Endothelial cell of umbilical vein (primary cell): Measurements from ENCODE around the gene ERO1A. TPM values are rescaled to one million over a fixed set of nuclear protein-coding genes. Genes with fewer than 3 reads are reported as not detected.

Experiments used
- BruUV-seq: library from RNA; stranded (reverse); fragments of 400-500 nt; replicated peaks from 2 replicates; lab custom pipeline; 2021; lab: Mats Ljungman, UMichigan
- CTCF ChIA-PET: fragments of 300-600, 350-600 bp; sonication (Branson Sonifier 250); formaldehyde crosslinking; loops from one replicate; lab custom pipeline; 2021; ENCODE audit warnings: antibody characterized with exemption, inconsistent platforms; lab: Charles Lee
- POLR2A ChIA-PET: fragments of 300-600, 350-600 bp; sonication (Branson Sonifier 250); formaldehyde crosslinking; loops from one replicate; lab custom pipeline; 2021; ENCODE audit warnings: antibody characterized with exemption, inconsistent platforms; lab: Charles Lee
- DNase-seq: peaks from one replicate; pipeline ENCODE4 v3.0.0-alpha.2; 2011; ENCODE audit warnings: low read depth, low spot score
- FAIRE-seq: peaks from 2 replicates; lab custom pipeline; 2011; peaks lifted over from hg19 to GRCh38; lab: Jason Lieb, UNC
- H2AFZ ChIP-seq: 2 replicates; pipeline ENCODE4 v1.6.0; 2012; ENCODE audit warnings: low read depth, low read length, control low read depth, inconsistent platforms
- H3K27ac ChIP-seq: 2 replicates; pipeline ENCODE4 v1.5.1; 2011; ENCODE audit warnings: low read depth, mild to moderate bottlenecking, control low read depth, low read length, moderate library complexity; ENCODE audit not compliant: insufficient read depth
- H3K27me3 ChIP-seq, 2 experiments: 2 replicates each; pipeline versions ENCODE4 v1.6.0 to v1.6.1; 2011; ENCODE audit warnings: low read length in 2 of 2, mixed read lengths in 1 of 2; ENCODE audit not compliant: control insufficient read depth in 2 of 2, insufficient read depth in 2 of 2
- H3K36me3 ChIP-seq, 2 experiments: 2 replicates in 1 of 2; 3 replicates in 1 of 2; pipeline ENCODE4 v1.5.1; 2011; ENCODE audit warnings: low read length in 2 of 2, mild to moderate bottlenecking in 1 of 2, moderate library complexity in 1 of 2; ENCODE audit not compliant: control insufficient read depth in 2 of 2, insufficient read depth in 2 of 2; ENCODE audit errors: extremely low read depth in 1 of 2
- H3K4me1 ChIP-seq: 3 replicates; pipeline ENCODE4 v1.5.1; 2011; ENCODE audit warnings: mild to moderate bottlenecking, low read length; ENCODE audit not compliant: control insufficient read depth, insufficient read depth; ENCODE audit errors: extremely low read depth
- H3K4me2 ChIP-seq: 2 replicates; pipeline ENCODE4 v1.6.1; 2011; ENCODE audit warnings: low read length, control low read depth, mixed read lengths; ENCODE audit not compliant: insufficient read depth
- H3K4me3 ChIP-seq, 3 experiments: fragments of 200-600 bp in 1 of 3; sonication (generic), shearing (Covaris generic) in 1 of 3; replicated peaks in 1 of 3; 2 replicates each; pipeline ENCODE4 v1.5.1; 2011 to 2016; ENCODE audit warnings: control low read depth in 3 of 3, low read length in 3 of 3, mild to moderate bottlenecking in 2 of 3, inconsistent platforms in 1 of 3, low read depth in 1 of 3, moderate library complexity in 1 of 3; ENCODE audit not compliant: insufficient read depth in 1 of 3
- H3K79me2 ChIP-seq: 2 replicates; pipeline ENCODE4 v1.6.0; 2012; ENCODE audit warnings: low read length, inconsistent platforms; ENCODE audit not compliant: control insufficient read depth, insufficient read depth
- H3K9ac ChIP-seq: replicated peaks from 2 replicates; pipeline ENCODE3; 2011; ENCODE audit warnings: low read length, control low read depth; ENCODE audit not compliant: insufficient read depth; ENCODE audit errors: extremely low read depth
- H3K9me1 ChIP-seq: replicated peaks from 3 replicates; pipeline ENCODE4 v1.6.0; 2011; ENCODE audit warnings: mild to moderate bottlenecking, low read length; ENCODE audit not compliant: control insufficient read depth, insufficient read depth; ENCODE audit errors: extremely low read depth
- H3K9me3 ChIP-seq: replicated peaks from 2 replicates; pipeline ENCODE4 v1.5.1; 2012; ENCODE audit warnings: low read length, inconsistent platforms; ENCODE audit not compliant: control insufficient read depth, insufficient read depth
- H4K20me1 ChIP-seq: replicated peaks from 2 replicates; pipeline ENCODE3; 2011; ENCODE audit warnings: mild to moderate bottlenecking, low read length; ENCODE audit not compliant: control insufficient read depth, insufficient read depth; ENCODE audit errors: extremely low read depth
- CTCF ChIP-seq, 2 donors: IDR thresholded peaks; 1 replicate in 1 of 2; 2 replicates in 1 of 2; pipeline ENCODE4 v1.5.1; 2011; ENCODE audit warnings: low read length in 2 of 2, mild to moderate bottlenecking in 2 of 2, moderate library complexity in 2 of 2, control low read depth in 1 of 2, inconsistent platforms in 1 of 2, low read depth in 1 of 2; ENCODE audit not compliant: insufficient read depth in 1 of 2; ENCODE audit errors: extremely low read depth in 1 of 2
- EZH2 ChIP-seq: IDR thresholded peaks from 2 replicates; pipeline ENCODE4 v1.6.1; 2012; ENCODE audit warnings: borderline replicate concordance, low read depth, mild to moderate bottlenecking, moderate library complexity, low read length, inconsistent platforms; ENCODE audit not compliant: severe bottlenecking
- FOS ChIP-seq: IDR thresholded peaks from 2 replicates; pipeline ENCODE4 v1.6.1; 2011; ENCODE audit warnings: mild to moderate bottlenecking, low read length, moderate library complexity, borderline replicate concordance; ENCODE audit not compliant: insufficient read depth
- GATA2 ChIP-seq: IDR thresholded peaks from 2 replicates; pipeline ENCODE4 v1.7.0; 2011; ENCODE audit warnings: low read depth, mild to moderate bottlenecking, moderate library complexity, mixed read lengths, low read length; ENCODE audit not compliant: insufficient read length, insufficient read depth
- MAX ChIP-seq: IDR thresholded peaks from 2 replicates; pipeline ENCODE4 v1.6.1; 2011; ENCODE audit not compliant: insufficient read depth, insufficient read length
- POLR2A ChIP-seq: IDR thresholded peaks from 2 replicates; pipeline ENCODE4 v1.6.1; 2012; ENCODE audit warnings: low read depth, mild to moderate bottlenecking, control low read depth, low read length
- dilution Hi-C: fragments of 300-500 bp; cut with MboI; formaldehyde crosslinking; loops from one replicate; pipeline ENCODE4 v1.15.0; 2019; ENCODE audit warnings: low sequenced_read_pairs; ENCODE audit not compliant: extremely low pct_ligation_motif_present
- intact Hi-C: fragments of 100-400 bp; cut with micrococcal nuclease; formaldehyde crosslinking; loops from one replicate; pipeline ENCODE4 v1.10.0; 2022
- polyA plus RNA-seq, 4 experiments: library from polyadenylated mRNA; depleted of rRNA in 3 of 4; stranded (reverse) in 3 of 4; unstranded in 1 of 4; fragments of >200 nt; gene quantifications; 2 replicates each; pipeline versions ENCODE4 v1.2.1 to v1.2.3, GENCODE V29; 2011 to 2012; ENCODE audit warnings: missing spikeins in 1 of 4
- total RNA-seq: library from RNA; stranded (reverse); gene quantifications from 2 replicates; pipeline ENCODE4 v1.2.3, GENCODE V29; 2021

Gene ERO1A
- total and polyA plus RNA-seq, 2 donors (not counting 3 experiments of a cell fraction or from before 2014, with no cell fraction given) = 20.7 to 71.4 TPM

- H3K27me3 ChIP-seq = no peaks in the 10 kb centered on the region
- H3K4me2 ChIP-seq = no peak overlapping the region
- BruUV-seq = no TSS peak
- no peaks in the 10 kb centered on the region for H3K36me3 ChIP-seq
- intact Hi-C loops = no loop called here
- no peaks in the 10 kb centered on the region for H3K9me1 ChIP-seq
- H3K27ac ChIP-seq = no peak overlapping the region
- dilution Hi-C loops = no loop called here
- ChIA-PET CTCF (no interaction called here), POLR2A (no interaction called here)
- H3K4me1 ChIP-seq = no peaks in the 10 kb centered on the region
- TF ChIP-seq POLR2A (no peak), CTCF (IDR thresholded peaks at IDR 0.05; ENCODE audit: extremely low read depth in 1 of 2, insufficient read depth in 1 of 2, low read depth in 1 of 2, low read length in 2 of 2) (no peak), MAX (no peak), FOS (no peak), GATA2 (no peak), EZH2 (no peak)
- FAIRE-seq = no peak
- no peaks in the 10 kb centered on the region for H3K79me2 ChIP-seq
- H2AFZ ChIP-seq = no peak overlapping the region
- DNase-seq = no peak
- H3K4me3 ChIP-seq = no peak overlapping the region
- H3K9me3 ChIP-seq = no peaks in the 10 kb centered on the region
- no peak overlapping the region for H3K9ac ChIP-seq
- no peaks in the 10 kb centered on the region for H4K20me1 ChIP-seq
Observed at GRCh38 chr14:52596320-52596719, 99.0 kb downstream of the ERO1A start.
